Suprapubic skin (tissue), 3 donors: ENCODE data around the gene SERPINE3.

ENCODE experiments used
- CTCF ChIP-seq, 2 donors: fragments of 200-600 bp in 1 of 2; fragments of 450-650 bp in 1 of 2; sonication (generic) in 1 of 2; IDR thresholded peaks; one replicate each; pipeline ENCODE4 v1.5.1; 2016 to 2019; ENCODE audit warnings: antibody characterized with exemption in 2 of 2, mild to moderate bottlenecking in 1 of 2, moderate library complexity in 1 of 2
- EP300 ChIP-seq: sonication (generic); formaldehyde crosslinking; IDR thresholded peaks from one replicate; pipeline ENCODE4 v1.6.1; 2017; ENCODE audit warnings: antibody characterized with exemption
- POLR2A ChIP-seq, 2 donors: fragments of 450-650 bp; IDR thresholded peaks; one replicate each; pipeline ENCODE4 v1.6.1; 2017; ENCODE audit warnings: antibody characterized with exemption in 2 of 2, mild to moderate bottlenecking in 2 of 2, moderate library complexity in 2 of 2

GRCh38 chr13:51333421-51333820 is 6.1 kb upstream of the SERPINE3 start:
- TF ChIP-seq CTCF (IDR thresholded peaks at IDR 0.05) = no peak
- no peak for TF ChIP-seq POLR2A (IDR thresholded peaks at IDR 0.05)
- no peak for TF ChIP-seq EP300
